ENCODE data around the gene KIF9.
"Not testable (repeated sequence)": the region's sequence is repeated elsewhere in the genome, so short reads cannot be mapped to it uniquely, and the experiment has no call there.

Gene KIF9

DNA sequence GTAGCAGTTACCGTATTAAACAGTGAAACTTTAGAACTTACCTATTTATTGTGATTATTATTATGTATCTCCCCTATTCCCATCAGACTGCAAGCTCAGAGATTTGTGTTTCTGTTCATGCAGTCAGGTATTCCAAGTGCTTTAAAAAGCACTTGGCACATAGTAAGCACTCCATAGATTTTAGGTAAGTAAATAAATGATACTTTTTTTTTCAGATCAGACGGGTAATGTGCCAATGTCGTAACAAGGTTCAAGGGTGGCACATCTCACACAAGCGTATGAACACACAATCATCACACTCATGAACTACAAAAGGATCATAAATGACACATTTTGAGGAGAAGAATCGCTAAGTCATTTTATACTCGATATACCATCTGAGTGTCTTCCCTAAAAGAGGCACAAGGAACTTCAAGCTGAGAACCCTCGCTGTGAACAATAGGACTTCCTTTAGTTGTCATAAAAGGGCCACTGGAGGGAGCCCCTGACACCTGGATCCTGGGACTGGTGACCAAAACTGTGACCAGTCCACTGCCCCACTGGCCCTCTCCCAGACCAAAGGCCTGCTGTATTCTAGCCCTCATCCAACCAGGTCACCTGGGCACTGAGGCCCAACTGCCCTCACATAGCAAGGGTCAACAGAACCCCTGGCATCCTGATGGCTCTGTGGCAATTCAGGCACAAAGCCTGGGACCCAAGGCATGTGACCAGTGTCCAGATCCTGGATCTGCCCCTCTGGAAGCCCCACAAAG is 32.1 kb downstream of the KIF9 start:
- peak; percentile 46 for DNase-seq (ENCODE audit: low spot score)

DNA sequence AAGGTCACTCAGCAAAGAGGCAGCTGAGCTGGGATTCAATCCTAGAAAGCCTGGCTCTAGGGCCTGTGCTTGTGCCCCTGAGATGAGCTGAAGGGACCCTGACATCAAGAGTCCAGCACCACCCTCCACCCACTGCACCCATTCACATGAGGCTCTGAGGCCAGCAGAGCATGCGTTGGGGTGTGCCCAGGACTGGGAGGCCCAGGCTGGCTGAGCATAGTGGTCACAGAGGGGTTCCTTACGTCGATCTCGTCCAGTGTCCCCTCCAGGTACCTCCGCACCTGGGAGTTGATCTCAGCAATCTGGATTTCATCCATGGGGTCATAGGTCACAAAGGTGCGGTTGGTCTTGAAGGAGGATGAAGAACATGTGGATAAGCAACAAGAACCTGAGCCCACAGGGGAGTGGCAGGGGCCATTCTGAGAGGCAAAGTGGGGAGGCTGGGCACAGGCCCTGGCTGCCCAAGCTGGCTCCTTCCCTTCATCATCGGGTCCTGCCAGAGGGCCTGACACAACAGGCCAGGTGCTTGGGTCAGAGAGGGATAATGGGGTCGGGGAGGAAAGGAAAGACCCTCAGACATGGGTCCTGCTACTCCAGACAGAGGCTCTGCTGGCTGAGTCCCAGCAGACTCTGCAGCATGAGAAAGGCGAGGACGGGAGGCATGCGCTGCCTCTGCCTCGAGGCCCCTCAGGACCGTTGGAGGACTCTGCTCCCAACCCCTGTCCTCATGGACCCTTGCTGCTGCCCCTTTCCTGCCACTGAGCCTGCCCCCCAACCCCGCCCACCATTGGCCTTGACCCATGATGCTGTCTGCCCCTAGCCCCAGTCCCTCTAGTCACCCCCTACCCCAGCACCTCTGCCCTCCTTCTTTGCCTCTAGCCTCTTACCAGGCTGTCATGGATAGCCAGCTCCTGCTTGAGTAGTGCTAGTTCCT is 35.2 kb downstream of the KIF9 start:
- no peak for DNase-seq (ENCODE audit: low spot score)

DNA sequence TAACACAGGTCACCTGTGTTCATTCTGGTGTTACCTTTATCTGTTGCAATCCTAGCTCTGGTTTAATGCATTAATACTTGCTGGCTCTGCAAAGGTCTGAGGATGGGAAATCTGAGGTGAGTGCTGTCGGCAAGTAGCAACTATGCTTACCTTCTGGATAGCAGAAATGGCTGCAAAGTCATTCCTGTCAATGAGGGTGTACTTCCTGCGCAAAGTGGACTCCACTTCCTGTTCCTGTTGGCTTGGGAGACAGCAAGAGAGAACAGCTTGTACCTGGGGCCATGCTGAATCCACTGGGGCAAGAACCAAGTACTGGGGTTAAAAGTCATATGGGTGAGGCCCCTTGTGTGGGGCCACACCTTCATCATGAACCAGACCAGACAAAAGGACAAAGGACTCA is 37.3 kb downstream of the KIF9 start:
- DNase-seq (ENCODE audit: low spot score): no peak

DNA sequence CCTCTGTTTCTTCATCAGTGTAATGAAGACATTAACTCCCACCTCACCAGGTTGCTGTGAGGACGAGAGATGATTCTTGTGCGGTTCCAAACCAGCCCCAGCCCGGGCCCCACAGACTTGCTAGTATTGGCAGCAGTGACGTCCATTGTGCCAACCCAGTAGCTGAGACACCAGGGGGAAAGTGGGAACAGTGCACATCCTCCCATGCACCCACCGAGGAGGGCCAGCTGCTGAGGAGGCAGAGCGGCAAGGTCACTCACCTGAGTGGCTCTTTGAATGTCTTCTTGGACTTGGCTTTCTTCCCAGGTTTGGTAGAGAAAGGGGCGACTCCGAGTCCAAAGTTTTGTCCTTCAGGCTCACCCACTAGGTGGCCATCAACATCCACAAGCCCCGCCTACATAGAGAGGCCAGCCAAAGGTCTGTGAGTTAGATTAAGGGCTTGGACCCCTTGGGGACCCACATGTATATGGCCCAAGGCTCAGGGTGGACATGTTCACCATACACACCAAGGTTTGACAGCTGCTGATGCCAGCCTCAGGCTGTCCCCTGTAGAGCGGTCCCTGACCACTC is 38.0 kb downstream of the KIF9 start:
- no peak for DNase-seq (ENCODE audit: low spot score)

DNA sequence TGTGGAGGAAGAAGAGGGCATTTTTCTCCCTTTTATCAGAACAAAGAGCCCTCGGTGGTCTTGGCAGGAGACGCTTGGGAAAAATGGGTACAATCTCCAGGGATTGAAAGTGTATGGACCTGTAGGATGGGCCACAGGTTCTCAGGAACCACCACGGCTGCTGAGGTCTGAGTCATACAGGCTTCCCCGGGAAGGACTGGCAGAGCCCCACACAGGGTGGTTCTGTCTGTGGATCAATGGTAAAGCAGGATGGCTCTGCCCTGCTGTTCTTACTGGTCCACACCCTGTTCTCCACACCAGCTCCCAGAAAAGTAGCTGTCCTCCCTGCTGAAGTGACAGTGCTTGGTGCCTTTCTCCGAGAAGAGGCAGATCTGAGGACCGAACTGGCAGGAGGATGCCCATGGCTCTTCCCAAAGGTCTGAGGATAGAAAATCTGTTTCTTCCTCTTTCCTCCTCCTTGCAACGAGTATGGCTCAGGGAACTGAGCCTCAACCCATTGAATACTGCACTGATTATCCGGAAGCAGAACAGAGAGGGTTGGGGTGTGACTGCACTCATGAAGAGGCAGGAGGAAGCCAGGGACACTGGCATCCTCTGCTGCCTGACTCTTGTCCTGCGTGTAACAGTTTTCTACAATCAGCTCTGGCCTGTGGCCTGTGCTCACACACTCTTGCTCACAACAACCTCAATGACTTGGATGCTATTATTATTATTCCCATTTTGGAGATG is 39.0 kb downstream of the KIF9 start:
- no peak for DNase-seq (ENCODE audit: low spot score)

DNA sequence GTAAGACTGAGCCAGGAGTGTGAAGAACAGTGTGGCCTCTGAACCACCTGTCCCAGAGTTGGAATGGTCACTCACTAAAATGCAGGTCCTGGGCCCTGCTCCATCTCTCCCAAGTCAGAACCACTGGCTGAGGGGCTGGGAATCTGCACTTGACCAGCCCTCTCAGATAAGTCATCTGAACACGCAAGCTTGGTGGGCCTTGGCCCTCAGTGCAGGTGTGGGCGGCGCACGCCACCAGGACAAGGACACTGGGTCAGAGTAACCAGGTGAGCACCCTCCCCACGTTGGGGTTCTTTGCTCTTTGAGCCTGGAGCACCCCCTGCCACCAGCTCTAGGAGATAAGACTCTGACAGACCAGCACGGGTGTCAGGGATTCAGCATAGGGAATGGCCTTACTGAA is 42.7 kb downstream of the KIF9 start:
- DNase-seq (ENCODE audit: low spot score): no peak

DNA sequence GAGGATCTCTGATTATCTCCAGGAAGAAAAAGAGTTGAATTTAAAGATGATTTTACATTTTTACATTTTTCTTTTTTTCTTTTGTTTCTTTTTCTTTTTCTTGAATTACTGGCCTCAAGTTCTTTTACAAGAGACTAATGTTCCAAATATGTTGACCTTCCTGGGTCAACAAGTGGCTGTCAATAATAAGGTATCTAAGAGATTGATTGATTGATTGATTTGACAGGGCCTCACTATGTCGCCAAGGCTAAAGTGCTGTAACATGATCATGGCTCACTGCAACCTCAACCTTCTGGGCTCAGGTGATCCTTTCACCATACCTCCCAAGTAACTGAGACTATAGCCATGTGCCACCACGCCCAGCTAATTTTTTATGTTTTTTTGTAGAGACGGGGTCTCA is 44.6 kb downstream of the KIF9 start:
- DNase-seq (ENCODE audit: low spot score): no peak

DNA sequence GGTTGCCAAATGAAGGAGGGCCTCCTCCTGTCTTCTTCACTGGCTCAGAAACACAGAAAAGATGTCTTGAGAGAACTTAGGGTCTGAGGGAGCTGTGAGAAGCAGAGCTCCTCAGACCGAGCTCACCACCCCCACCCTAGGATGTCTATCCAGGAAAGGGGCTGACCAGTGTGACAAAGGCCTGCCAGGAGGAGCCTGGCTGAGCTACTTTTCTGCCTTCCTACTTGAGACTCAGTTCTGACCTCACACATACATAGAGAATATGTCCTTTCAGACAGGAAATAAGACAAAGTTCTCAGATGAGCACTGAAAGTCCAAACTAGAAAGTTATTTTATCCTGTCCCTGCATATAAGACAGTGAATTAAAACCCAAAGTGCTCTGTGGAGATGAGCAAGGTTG is 54.5 kb downstream of the KIF9 start:
- no peak for DNase-seq (ENCODE audit: low spot score)

DNA sequence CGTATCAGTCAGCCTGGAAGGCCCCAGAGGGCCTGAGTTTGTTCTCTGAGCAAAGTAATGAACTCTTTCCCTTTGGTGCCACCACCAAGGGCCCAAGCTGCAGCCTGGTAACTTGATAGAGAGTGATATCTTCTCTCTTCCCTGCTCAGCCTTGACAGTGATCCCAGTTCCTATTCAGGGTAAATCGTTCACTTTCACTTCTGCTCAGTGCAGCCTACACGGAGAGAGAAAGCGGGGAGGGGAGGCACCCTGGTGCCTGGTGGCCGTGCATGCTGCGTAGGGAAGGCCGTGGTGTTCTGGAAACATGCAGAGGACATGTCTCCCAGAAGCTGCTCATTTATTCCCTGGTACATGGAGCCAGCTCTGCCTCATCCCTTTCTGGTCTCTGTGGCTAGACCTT is 54.9 kb downstream of the KIF9 start:
- DNase-seq (ENCODE audit: low spot score): no peak

DNA sequence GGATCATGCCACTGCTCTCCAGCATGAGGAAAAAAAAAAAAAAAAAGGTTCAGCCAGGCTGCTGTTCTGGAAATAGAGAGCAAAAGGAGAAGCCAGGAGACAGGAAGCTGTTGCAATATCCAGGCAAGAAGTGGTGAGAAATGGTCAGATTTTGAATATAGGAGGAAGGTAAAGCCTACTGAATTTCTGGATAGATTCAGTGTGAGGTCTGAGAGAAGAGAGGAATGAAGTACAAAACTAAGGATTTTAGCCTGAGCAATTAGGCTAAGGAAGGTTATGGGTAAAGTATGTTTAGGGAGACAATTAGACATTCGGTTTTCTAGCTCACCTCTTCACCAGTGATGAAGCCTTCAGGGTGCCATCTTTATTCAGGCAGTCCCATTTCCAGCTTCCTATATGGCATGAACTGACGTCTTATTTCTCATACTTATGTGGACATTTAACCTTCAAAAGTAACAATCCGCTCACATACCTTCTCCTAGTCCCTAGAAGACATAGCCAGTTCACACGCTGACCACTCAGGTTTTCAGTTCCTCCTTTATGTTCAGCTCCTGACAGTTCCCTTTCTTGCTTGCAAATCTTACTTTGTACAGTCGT is 57.2 kb downstream of the KIF9 start:
- DNase-seq (ENCODE audit: low spot score): peak; percentile 32

DNA sequence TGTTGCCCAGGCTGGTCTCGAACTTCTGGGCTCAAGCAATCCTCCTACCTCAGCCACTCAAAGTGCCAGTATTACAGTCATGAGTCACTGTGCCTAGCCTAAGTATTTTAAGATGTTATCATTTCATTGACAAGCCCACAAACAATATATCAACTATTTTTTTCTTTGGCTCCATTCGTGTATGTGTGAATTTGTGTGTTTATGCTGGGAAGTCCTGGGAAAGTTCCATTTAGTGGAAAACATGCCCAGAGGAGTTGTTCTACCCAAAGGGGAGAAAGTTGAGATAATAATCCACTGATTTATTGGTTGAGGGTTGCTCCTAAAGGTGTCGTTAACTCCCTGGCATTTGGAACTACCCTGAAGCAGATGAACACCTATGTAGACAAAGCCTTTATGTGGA is 58.8 kb downstream of the KIF9 start:
- DNase-seq (ENCODE audit: low spot score): no peak

DNA sequence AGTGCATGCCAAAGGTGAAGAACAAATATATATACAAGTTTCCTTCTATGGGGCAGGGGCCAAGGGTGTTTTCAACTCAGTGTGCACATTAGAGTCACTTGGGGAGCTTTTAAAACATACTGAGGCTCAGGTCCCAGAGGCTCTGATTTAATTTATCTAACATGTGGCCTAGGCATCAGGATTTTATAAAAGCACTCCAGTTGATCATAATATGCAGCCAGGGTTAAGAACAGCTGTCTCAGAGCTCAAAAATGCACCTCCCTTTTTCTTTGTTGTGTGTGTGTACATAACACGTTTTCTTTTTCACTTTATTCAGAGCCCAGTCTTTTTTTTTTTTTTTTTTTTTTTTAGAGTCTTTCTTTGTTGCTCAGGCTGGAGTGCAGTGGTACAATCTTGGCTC is 60.8 kb downstream of the KIF9 start:
- no peak for DNase-seq (ENCODE audit: low spot score)

DNA sequence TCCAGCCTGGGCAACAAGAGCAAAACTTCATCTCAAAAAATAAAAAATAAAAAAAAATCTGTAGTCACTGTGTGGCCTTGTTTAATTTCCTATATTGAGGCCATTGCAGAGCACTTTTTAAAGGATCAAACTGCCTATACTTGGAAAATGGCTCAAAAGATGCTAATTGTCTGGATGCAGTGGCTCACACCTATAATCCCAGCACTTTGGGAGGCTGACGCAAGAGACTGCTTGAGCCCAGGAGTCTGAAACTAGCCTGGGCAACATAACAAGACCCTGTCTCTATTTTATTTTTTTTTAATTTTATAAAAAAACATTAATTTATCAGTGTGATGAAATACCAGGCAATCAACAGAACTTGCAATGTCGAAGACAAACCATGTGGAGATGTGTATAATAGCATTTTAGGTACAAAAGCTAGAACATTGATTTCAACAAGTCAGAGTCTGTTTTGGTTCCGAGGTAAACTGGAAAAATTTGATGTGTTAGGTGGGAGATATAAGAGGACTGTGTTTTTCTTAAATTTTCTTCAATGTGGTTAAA is 71.7 kb downstream of the KIF9 start:
- no peak for DNase-seq (ENCODE audit: low spot score)

DNA sequence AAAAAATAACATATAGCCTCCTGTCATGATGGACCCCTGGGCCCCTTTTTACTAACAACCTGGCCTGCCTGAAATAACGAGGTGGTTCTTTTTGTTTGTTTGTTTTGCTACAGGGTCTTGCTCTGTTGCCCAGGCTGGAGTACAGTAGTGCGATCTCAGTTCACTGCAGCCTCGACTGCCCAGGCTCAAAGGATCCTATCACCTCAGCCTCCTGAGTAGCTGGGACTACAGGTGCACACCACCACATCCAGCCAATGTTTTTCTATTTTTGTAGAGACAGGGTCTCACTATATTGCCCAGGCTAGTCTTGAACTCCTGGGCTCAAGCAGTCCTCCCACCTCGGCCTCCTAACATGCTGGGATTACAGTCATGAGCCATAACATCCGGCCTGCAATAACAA is 76.6 kb downstream of the KIF9 start:
- not testable (repeated sequence) for DNase-seq (ENCODE audit: low spot score)

DNA sequence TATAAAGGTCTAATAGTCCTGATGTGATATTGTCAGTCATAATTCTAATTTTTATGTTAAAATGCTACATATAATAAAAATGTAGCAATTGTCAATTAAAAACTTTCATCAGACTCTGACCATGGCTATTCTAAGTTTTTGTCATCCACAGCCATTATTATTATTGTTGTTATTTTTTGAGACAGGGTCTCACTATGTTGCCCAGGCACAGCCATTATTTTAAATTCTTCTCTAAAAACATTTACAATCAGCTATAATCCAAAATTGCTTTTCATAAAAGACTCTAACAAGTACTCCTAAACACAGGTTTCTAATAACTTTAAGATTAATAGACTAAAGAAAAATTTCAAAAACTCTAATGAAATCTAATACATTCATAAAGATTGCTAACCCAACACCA is 77.7 kb downstream of the KIF9 start:
- no peak for DNase-seq (ENCODE audit: low spot score)

DNA sequence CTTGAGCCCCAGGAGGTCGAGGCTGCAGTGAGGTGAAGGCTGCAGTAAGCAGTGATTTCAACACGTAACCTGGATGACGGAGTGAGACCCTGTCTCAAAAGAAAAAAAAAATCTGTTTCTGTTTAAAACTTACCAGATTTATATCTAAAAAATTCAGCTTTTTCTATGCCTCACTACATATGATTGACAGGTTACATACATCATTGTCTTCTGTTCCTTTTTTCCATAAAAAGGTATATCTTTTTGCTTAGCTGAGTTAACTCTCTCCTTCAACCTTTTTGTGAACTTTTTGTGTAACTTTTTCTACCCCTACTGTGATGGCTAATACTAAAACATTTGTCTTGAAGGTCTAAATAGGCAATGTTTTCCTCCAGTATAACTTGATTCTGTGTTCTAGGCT is 80.1 kb downstream of the KIF9 start:
- no peak for DNase-seq (ENCODE audit: low spot score)

DNA sequence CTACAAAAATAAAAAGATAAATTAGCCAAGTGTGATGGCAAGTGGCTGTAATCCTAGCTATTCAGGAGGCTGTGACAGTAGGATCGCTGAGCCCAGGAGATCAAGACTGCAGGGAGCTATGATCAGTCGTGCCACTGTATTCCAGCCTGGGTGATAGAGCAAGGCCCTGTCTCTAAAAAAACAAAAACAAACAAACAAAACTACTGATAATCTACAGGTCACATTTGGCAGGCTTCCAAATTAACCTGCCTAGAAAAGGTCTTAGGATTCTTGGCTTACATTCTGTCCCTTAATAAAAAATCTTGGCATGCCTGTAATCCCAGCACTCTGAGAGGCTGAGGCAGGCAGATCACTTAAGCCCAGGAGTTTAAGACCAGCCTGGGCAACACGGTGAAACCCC is 85.3 kb downstream of the KIF9 start:
- no peak for DNase-seq (ENCODE audit: low spot score)

DNA sequence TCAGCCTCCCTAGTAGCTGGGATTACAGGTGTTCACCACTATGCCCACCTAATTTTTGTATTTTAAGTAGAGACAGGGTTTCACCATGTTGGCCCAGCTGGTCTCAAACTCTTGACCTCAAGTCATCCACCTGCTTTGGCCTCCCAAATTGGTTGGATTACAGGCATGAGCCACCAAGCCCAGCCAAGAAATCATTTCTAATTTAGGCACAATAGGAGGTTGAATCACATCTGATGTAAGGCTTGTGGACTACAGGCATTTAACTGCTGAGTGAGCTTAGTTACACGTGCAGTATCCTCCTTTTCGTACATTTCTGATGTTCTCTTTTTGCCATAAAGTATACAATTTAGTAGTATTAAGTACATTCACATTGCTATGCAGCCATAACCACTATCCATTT is 87.6 kb downstream of the KIF9 start:
- DNase-seq (ENCODE audit: low spot score): no peak

DNA sequence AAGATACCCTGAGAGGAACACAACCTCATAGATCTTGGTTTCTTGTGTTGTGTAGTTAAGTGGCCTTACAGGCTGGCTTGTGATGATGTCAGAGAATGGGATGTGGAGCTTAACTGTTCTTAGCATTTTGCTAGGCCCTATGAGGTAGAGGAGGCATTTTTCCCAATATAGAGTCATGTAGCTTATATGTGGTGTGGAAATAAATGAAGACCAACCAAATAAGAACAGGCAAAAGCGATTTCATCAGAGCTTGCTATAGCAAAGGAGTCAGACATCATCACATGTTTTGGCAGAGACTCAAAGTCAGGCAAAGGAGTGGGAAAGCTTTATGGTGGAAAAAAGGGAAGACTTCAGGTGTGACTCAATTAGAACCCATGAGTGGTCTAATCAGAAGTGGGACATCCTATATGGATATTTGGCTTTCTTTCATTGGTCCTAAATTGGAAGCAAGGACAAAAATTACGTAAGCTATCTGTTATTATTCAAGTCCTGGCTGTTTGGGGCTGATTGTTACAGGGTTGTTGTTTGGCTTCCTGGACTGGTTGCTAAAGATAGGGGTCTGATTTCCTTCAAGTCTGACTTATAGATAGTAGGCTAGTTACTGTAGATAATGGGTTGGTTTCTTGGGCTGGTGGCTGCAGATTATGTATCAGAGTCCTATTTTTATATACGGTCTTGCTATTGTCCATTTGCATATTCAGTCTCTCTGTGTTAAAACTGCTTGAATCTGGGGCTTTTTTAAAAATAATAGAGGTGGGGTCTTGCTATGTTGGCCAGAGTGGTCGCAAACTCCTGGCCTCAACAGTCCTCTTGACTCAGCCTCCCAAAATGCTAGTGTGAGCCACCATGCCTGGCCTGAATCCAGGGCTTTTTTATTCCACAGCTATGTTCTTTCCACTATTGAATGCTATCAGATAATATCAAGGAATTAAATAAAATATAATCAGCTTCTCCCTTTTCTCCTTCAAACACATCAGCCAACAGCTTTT is 88.4 kb downstream of the KIF9 start:
- no peak for DNase-seq (ENCODE audit: low spot score)

DNA sequence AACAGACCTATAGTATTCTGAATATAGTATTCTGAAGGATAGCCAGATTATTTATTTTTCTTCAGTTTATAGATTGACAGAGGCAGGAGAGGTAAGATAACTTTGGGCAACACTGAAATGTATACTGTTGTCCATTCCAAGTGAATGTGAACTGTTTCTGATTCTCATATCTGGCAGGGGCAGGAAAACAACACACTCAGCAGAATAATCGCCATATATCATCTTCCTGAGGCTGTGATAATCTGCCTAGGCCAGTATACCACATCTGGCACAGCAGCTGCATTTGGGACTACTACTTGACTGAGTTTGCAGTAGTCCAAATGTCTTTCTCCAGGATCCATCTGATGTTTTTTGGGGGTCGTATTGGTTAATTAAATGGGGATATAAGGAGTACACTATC is 96.3 kb downstream of the KIF9 start:
- DNase-seq (ENCODE audit: low spot score): no peak

All from SW480 (cell line).